HepG2 (cell line): ENCODE results near the gene KCTD19. TPM values are rescaled to one million over a fixed set of nuclear protein-coding genes. Genes with fewer than 3 reads are reported as not detected.
A peak's percentile ranks its signal among the peaks of the same experiment; 100 is the strongest.
"Not testable (repeated sequence)": the region's sequence is repeated elsewhere in the genome, so short reads cannot be mapped to it uniquely, and the experiment has no call there.

Source experiments
- ATAC-seq: fragments of 200-7000 bp; cut with Tn5 transposase; 3 replicates; pipeline ENCODE4 v1.9.1; 2020; ENCODE audit warnings: mild to moderate bottlenecking, moderate library complexity
- BruUV-seq: library from RNA; stranded (reverse); fragments of 400-500 nt; replicated peaks from 2 replicates; lab custom pipeline; 2021; lab: Mats Ljungman, UMichigan
- CTCF ChIA-PET: fragments of 300-600 bp; formaldehyde crosslinking; extraction: SDS; loops from one replicate; lab custom pipeline; 2021; ENCODE audit warnings: low total read pairs, inconsistent platforms, low intra/inter-chr PET ratio; lab: Yijun Ruan, JAX
- POLR2A ChIA-PET: fragments of 350-600 bp; sonication (Branson Sonifier 250); formaldehyde crosslinking; loops from one replicate; lab custom pipeline; 2020; ENCODE audit warnings: antibody characterized with exemption, inconsistent platforms; lab: Yijun Ruan, JAX
- DNase-seq: peaks from one replicate; pipeline ENCODE4 v3.0.0-alpha.2; 2015; ENCODE audit warnings: low spot score
- FAIRE-seq: peaks from 3 replicates; lab custom pipeline; 2011; peaks lifted over from hg19 to GRCh38; lab: Jason Lieb, UNC
- H2AFZ ChIP-seq: one replicate; pipeline ENCODE4 v1.6.1; 2011; ENCODE audit warnings: low read length, inconsistent platforms
- H3K27ac ChIP-seq: fragments of 300-600 bp; 3 replicates; pipeline ENCODE4 v1.8.0; 2011; ENCODE audit warnings: mixed run types, mild to moderate bottlenecking, mixed read lengths, low read length, inconsistent platforms; ENCODE audit not compliant: insufficient read depth; ENCODE audit errors: extremely low read length
- H3K27me3 ChIP-seq, 2 experiments: fragments of 200-600 bp in 1 of 2; 2 replicates in 1 of 2; 3 replicates in 1 of 2; pipeline versions ENCODE4 v1.6.0 to v1.8.0; 2011; ENCODE audit warnings: low read length in 2 of 2, mild to moderate bottlenecking in 2 of 2, moderate library complexity in 2 of 2, inconsistent platforms in 1 of 2; ENCODE audit not compliant: insufficient read depth in 2 of 2, control insufficient read depth in 1 of 2
- H3K36me3 ChIP-seq, 2 experiments: fragments of 200-600 bp in 1 of 2; replicated peaks in 1 of 2; 2 replicates in 1 of 2; 3 replicates in 1 of 2; pipeline versions ENCODE4 v1.5.1 to v1.8.0; 2011; ENCODE audit warnings: low read length in 2 of 2, inconsistent platforms in 1 of 2; ENCODE audit not compliant: insufficient read depth in 2 of 2, control insufficient read depth in 1 of 2
- H3K4me1 ChIP-seq: 2 replicates; pipeline ENCODE4 v1.5.1; 2012; ENCODE audit warnings: low read length, inconsistent platforms; ENCODE audit not compliant: insufficient read depth
- H3K4me2 ChIP-seq: 2 replicates; pipeline ENCODE4 v1.6.0; 2011; ENCODE audit warnings: low read depth, low read length, inconsistent platforms
- H3K4me3 ChIP-seq, 3 experiments: fragments of 200-600 bp in 1 of 3; sonication (generic), shearing (Covaris generic) in 1 of 3; replicated peaks in 1 of 3; 2 replicates each; pipeline ENCODE4 v1.5.1; 2011 to 2016; ENCODE audit warnings: low read length in 3 of 3, inconsistent platforms in 2 of 3, low read depth in 2 of 3, mild to moderate bottlenecking in 2 of 3, control low read depth in 1 of 3, mixed read lengths in 1 of 3; ENCODE audit not compliant: insufficient read depth in 1 of 3
- H3K79me2 ChIP-seq: one replicate; pipeline ENCODE4 v1.6.1; 2011; ENCODE audit warnings: low read length, inconsistent platforms; ENCODE audit not compliant: insufficient read depth
- H3K9ac ChIP-seq: 2 replicates; pipeline ENCODE4 v1.6.0; 2011; ENCODE audit warnings: mild to moderate bottlenecking, low read depth, low read length, inconsistent platforms; ENCODE audit not compliant: insufficient read depth
- H3K9me3 ChIP-seq: 2 replicates; pipeline ENCODE4 v1.5.1; 2012; ENCODE audit warnings: mild to moderate bottlenecking, low read length
- H4K20me1 ChIP-seq: 2 replicates; pipeline ENCODE4 v1.6.0; 2011; ENCODE audit warnings: inconsistent platforms, mild to moderate bottlenecking, low read length, moderate library complexity; ENCODE audit not compliant: insufficient read depth
- ARNTL ChIP-seq: sonication (generic); formaldehyde crosslinking; IDR thresholded peaks from 2 replicates; pipeline ENCODE4 v1.4.0; 2020; ENCODE audit warnings: mild to moderate bottlenecking, missing genetic modification reagents
- SMC3 ChIP-seq: IDR thresholded peaks from 2 replicates; pipeline ENCODE4 v1.6.1; 2011; ENCODE audit warnings: low read length, improper control_type of control experiment
- STAG1 ChIP-seq: sonication (generic); formaldehyde crosslinking; IDR thresholded peaks from 2 replicates; pipeline ENCODE4 v1.4.0; 2020; ENCODE audit warnings: missing genetic modification reagents
- ZNF234 ChIP-seq: sonication (generic); formaldehyde crosslinking; conservative IDR thresholded peaks from 2 replicates; pipeline ENCODE4 v1.5.1; 2020; ENCODE audit warnings: mild to moderate bottlenecking, missing genetic modification reagents
- WGBS: methylation state at CpG from one replicate; pipeline ENCODE4 v1.1.6; 2017; ENCODE audit warnings: low lambda C conversion rate; 5-methylcytosine and 5-hydroxymethylcytosine counted together
- in situ Hi-C: cut with HindIII; loops from 2 replicates; pipeline ENCODE4 v1.10.0; 2017; ENCODE audit warnings: low pct_unique_long_range_greater_than_20kb; ENCODE audit not compliant: extremely low pct_ligation_motif_present
- intact Hi-C: fragments of 100-400 bp; cut with micrococcal nuclease; formaldehyde crosslinking; loops from one replicate; pipeline ENCODE4 v1.10.0; 2022; ENCODE audit not compliant: unreplicated experiment
- polyA plus RNA-seq, 8 experiments: library from polyadenylated mRNA; depleted of rRNA in 3 of 8; stranded (reverse) in 7 of 8; unstranded in 1 of 8; fragments of >200 nt; fragmentation: Illumina TruSeq in 4 of 8; extraction: Trizol in 4 of 8; gene quantifications; 2 replicates each; pipeline versions ENCODE4 v1.2.1 to v1.2.3, GENCODE V29; 2011 to 2016; ENCODE audit warnings: low read depth in 4 of 8, missing spikeins in 1 of 8, mixed read lengths in 1 of 8; ENCODE audit not compliant: insufficient read depth in 1 of 8
- total RNA-seq, 5 experiments: library from RNA; depleted of rRNA; stranded (reverse); fragments of >200 nt; fragmentation: Illumina TruSeq; extraction: Trizol; gene quantifications; 2 replicates each; pipeline ENCODE4 v1.2.3, GENCODE V29; 2016; ENCODE audit warnings: low read depth in 1 of 5
- TF ChIP-seq, protein P1 (sequence below): sonication (generic); formaldehyde crosslinking; IDR thresholded peaks from 2 replicates; pipeline ENCODE4 v1.5.0; 2020; ENCODE audit warnings: missing genetic modification reagents
- TF ChIP-seq, protein P2 (sequence below): sonication (generic); formaldehyde crosslinking; IDR thresholded peaks from 2 replicates; pipeline ENCODE4 v1.5.0; 2020; ENCODE audit warnings: mild to moderate bottlenecking, missing genetic modification reagents, moderate library complexity

Gene KCTD19
- total and polyA plus RNA-seq, 2 of the 13 experiments (the other 11 are each of a cell fraction or from before 2014, with no cell fraction given), result not detected

DNA sequence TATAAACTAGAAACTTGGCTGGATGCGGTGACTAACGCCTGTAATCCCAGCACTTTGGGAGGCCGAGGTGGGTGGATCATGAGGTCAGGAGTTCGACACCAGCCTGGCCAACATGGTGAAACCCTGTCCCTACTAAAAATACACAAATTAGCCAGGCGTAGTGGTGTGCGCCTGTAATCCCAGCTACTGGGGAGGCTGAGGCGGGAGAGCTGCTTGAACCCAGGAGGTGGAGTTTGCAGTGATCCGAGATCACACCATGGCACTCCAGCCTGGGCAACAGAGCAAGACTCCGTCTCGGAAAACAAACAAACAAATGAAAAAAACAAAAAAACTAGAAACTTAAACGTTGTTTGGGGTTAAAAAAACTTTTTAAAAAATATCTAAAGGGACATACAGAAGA lies 49.5 kb upstream of the KCTD19 start:
- intact Hi-C loops, POLR2A ChIA-PET, H3K4me3 ChIP-seq, BruUV-seq, H3K27ac ChIP-seq, H3K27me3 ChIP-seq, H3K36me3 ChIP-seq, H4K20me1 ChIP-seq, CTCF ChIA-PET, H3K9me3 ChIP-seq, H3K4me2 ChIP-seq, H2AFZ ChIP-seq, ATAC-seq, in situ Hi-C loops, H3K9ac ChIP-seq, FAIRE-seq, H3K79me2 ChIP-seq, DNase-seq: not testable (repeated sequence)
- WGBS, result 59% methylated on average over 11 of the region's 11 CpGs
- H3K4me1 ChIP-seq, result peaks cover 22% of the 10 kb centered on the region

DNA sequence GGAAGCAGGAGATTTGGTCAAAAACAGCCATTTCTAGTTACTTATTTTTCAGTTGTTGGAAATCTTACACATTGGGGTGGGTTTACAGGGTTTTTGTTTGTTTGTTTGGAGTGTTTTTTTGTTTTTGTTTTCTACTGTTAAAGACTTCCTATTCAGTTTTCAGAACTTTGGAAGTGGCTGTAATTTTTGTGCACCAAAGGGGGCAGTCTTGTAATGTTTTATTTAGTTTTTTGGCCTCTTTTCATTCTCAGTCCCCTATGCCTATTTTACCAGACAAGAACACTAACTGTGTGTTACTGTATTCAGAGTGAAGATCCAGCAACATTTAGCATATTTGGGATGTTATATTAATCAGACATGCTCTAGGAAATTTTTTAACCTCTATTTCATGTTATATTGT lies 46.1 kb upstream of the KCTD19 start:
- no peak overlapping the region for H3K27ac ChIP-seq
- H3K4me3 ChIP-seq, result no peak overlapping the region
- no peaks in the 10 kb centered on the region for H4K20me1 ChIP-seq
- no peaks in the 10 kb centered on the region for H3K79me2 ChIP-seq
- no peak for ATAC-seq
- H3K4me2 ChIP-seq, result no peak overlapping the region
- H3K36me3 ChIP-seq, result no peaks in the 10 kb centered on the region
- BruUV-seq, result no TSS peak
- TF ChIP-seq, protein P1, sequence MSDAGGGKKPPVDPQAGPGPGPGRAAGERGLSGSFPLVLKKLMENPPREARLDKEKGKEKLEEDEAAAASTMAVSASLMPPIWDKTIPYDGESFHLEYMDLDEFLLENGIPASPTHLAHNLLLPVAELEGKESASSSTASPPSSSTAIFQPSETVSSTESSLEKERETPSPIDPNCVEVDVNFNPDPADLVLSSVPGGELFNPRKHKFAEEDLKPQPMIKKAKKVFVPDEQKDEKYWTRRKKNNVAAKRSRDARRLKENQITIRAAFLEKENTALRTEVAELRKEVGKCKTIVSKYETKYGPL, result no peak
- TF ChIP-seq ZNF234 (CRISPR knock-in tag) (no peak), SMC3 (peak; percentile 22; the same call in 1 of the 2 replicates), ARNTL (CRISPR knock-in tag) (no peak), STAG1 (CRISPR knock-in tag) (peak; percentile 55)
- TF ChIP-seq, protein P2, sequence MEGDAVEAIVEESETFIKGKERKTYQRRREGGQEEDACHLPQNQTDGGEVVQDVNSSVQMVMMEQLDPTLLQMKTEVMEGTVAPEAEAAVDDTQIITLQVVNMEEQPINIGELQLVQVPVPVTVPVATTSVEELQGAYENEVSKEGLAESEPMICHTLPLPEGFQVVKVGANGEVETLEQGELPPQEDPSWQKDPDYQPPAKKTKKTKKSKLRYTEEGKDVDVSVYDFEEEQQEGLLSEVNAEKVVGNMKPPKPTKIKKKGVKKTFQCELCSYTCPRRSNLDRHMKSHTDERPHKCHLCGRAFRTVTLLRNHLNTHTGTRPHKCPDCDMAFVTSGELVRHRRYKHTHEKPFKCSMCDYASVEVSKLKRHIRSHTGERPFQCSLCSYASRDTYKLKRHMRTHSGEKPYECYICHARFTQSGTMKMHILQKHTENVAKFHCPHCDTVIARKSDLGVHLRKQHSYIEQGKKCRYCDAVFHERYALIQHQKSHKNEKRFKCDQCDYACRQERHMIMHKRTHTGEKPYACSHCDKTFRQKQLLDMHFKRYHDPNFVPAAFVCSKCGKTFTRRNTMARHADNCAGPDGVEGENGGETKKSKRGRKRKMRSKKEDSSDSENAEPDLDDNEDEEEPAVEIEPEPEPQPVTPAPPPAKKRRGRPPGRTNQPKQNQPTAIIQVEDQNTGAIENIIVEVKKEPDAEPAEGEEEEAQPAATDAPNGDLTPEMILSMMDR, result peak; percentile 32
- ChIA-PET POLR2A (no interaction called here), CTCF (no interaction called here)
- in situ Hi-C loops, result no loop called here
- DNase-seq, result no peak
- H3K9ac ChIP-seq, result no peak overlapping the region
- H3K4me1 ChIP-seq, result peaks cover 33% of the 10 kb centered on the region
- no peaks in the 10 kb centered on the region for H3K9me3 ChIP-seq
- H2AFZ ChIP-seq, result no peak overlapping the region
- FAIRE-seq, result no peak
- peaks cover 1 to 8% of the 10 kb centered on the region in 2 experiments; a peak in 1 of 5 replicates for H3K27me3 ChIP-seq
- intact Hi-C loops, result no loop called here
